NCI-H82 treated with DMSO at 0.1 percent for 48 hours (cell line): ENCODE data around the gene CNTNAP4.
A peak's percentile ranks its signal among the peaks of the same experiment; 100 is the strongest.

Experiments used
- DNase-seq: peaks from one replicate; lab custom pipeline; 2025; ENCODE audit not compliant: unreplicated experiment; lab: John Stamatoyannopoulos, UW

CNTNAP4 gene

GRCh38 chr16:76389126-76389525 lies 111.9 kb downstream of the CNTNAP4 start:
- DNase-seq: no peak

- DNase-seq: no peak
Observed at GRCh38 chr16:76390476-76390875, 113.3 kb downstream of the CNTNAP4 start.

DNA sequence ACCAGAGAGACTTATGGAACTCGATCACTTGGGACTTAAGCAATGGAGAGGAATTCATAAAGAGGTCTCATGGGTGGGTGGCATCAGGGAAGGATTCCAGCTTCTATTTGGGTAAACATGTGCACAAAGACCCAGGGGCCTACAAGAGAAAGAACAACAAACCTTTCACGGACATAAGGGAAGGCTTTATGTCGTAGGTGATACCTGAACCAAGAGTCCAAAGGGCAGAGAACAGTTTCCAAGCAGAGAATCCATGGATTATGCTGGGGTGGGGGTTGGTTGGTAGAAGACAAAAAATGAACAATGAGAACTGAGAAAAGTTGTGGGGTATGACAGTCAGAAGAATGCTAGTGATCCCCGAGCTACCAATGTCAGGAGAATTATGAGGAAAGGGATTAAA lies 119.8 kb downstream of the CNTNAP4 start:
- DNase-seq: no peak

DNA sequence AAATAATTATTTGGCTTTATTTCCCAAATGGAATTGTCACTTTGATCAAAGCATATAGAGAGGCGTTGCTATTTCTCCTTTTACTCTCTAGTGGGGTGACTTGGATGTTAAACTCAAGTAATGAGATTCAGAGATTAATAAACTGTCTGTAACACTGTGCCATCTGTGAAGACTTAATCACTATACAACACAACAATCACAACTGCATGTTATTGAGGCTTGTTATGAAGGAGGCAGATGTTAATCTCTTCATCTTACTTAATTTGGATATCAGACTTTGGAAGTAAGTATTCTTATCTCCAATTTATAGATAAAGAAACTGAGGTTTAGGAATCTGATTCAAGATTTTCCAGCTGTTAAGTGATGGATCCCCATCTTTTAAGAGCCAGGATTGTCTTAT lies 132.5 kb downstream of the CNTNAP4 start:
- DNase-seq: peak; percentile 71

DNA sequence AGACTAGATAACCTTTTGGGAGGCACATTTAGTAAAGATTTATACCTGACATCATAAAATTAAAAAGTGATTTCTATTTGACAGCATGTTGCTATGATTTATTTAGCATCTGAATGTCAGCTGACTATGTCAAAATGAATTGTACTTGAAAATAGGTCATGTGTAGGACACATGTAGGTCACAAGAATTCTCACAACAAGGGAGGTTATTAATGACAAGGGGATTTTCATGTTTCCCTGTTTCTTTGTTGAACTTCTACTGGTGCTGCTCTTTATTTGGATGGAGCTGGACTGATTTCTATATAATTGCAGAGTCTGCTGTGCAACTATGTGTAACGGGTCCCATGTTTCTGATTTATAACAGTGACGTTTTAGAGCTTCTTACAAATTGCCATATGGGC lies 144.4 kb downstream of the CNTNAP4 start:
- DNase-seq: no peak

DNA sequence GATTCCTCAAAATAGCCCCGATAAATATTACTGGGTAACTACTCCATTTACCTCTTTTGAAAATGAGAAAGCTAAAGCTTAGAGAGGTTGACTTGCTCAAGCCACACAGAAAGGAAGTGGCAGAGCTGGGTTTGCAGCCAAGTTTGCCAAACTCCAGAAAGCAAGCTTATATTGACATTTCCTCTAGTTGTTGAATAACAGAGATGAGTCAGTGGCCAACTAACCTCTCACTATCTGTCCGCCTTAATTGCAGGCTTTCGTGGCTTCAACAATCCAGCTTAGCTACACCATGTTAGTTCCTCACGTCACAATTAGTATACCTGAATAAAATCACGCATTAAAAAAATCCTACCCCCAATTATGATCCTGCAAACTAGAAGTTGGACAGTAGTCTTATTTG lies 151.7 kb downstream of the CNTNAP4 start:
- no peak for DNase-seq

GRCh38 chr16:76441391-76441790 lies 164.2 kb downstream of the CNTNAP4 start:
- peak; percentile 13 for DNase-seq

- DNase-seq: peak; percentile 70
Observed at GRCh38 chr16:76441876-76442275, 164.7 kb downstream of the CNTNAP4 start.

DNA sequence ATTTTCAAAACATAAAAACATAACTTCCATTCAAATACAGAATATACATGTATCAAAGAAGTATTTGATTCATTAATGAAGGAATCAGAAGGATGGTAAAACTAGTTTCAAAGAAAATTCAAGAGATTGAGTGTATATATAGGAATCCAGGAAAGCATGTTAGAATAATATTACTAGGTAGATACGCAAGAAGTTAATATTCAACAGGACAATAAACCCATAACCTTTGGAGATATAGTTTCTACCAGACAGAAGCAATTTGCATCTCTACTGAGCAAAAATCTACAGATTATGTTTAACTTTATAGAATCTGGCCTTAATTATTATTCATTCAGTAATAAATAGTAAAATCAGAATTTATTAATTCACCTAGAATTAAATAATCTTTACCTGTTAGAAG lies 166.8 kb downstream of the CNTNAP4 start:
- no peak for DNase-seq

DNA sequence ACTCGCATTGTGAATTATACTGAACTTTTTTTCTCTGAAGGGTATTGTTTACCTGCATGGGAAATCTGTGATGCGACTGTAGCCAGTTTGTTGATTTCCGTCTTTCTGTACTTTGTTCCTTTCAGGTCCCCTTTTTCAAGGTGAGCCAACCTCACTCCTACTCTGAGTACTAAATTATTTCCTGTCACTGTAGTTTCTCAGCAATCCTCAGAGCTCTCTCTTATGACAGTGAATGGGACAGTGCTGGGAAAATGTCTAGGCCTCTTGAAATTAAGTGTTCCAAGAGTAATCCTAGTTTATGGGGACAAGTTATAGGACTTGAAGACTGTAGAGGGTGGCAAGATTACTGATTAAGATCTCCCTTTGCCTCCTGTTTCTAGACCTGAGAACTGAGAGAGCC lies 167.6 kb downstream of the CNTNAP4 start:
- DNase-seq: peak; percentile 18

GRCh38 chr16:76445815-76446214 lies 168.6 kb downstream of the CNTNAP4 start:
- no peak for DNase-seq

GRCh38 chr16:76446251-76446650 lies 169.1 kb downstream of the CNTNAP4 start:
- no peak for DNase-seq

DNA sequence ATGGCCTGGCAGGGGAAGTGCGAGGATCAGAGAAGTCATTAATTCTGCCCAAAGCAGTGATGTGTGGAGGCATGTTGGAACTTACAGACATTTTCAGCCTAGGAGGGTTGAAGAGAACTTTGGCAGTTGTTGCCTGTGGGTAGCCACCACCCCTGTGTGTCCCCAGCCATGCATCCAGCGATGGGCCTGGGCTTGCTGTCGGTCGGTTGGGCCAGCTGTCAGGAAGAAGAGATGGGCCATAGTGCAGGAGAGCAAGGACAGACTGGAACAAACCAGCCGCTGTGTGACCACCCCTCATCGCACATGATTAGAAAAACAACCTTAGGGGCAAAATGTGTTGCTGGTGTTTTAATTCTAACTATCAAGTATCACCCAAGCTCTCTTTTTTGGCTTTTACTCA lies 173.7 kb downstream of the CNTNAP4 start:
- DNase-seq: no peak

- DNase-seq: no peak
Observed at GRCh38 chr16:76455257-76455656, 178.1 kb downstream of the CNTNAP4 start.

DNA sequence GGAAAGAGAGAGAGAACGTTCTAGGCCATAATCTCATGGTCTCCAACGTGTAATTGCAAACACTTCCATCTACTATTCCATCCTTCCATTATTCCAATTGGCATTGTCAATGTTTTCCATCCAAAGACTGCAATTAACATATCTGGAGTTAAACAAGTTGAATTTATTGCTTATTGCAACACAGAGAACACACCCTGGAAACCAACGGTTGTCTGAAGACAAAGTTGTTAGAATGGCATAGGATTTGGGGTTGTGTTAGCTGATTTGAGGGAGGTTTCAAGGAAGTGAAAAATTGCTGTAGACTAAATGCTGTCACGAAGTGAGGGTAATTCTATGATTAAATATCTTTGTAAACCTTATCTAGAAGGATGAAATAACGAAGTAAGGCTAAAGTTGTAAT lies 178.8 kb downstream of the CNTNAP4 start:
- DNase-seq: no peak

DNA sequence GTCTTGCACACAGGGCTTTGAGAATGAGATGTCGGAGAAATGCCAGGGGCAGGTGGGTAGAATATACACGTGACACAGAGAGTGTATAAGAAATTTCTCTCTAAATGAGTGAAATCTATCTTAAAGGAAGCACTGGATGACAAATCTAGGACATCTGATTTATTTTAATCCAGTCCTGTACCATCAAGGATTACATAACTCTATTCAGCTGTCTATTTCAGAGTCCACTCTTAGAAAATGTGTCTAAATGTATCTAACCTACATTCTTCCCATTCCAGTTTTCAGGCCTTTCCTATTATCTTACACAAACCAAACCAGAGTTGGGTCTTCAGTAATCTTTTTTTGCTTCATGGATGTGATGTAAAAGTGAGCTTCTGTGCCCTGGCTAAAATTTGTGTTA lies 181.9 kb downstream of the CNTNAP4 start:
- DNase-seq: no peak

DNA sequence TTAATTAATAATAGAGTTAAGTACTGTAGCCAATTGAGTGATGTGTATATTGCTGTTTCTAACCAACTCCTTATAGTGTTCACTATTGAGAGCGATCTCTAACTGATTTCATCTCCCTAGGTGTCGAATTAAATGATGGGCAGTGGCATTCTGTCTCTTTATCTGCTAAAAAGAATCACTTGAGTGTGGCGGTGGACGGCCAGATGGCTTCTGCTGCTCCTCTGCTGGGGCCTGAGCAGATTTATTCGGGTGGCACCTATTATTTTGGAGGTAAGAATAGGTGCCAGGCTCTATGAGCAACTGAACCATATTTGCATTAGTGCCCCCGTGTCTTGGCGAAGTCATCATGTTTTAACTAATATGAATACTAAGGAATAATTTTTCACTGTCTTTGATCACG lies 184.6 kb downstream of the CNTNAP4 start:
- no peak for DNase-seq

GRCh38 chr16:76464955-76465620 lies 187.9 kb downstream of the CNTNAP4 start:
- no peak for DNase-seq

GRCh38 chr16:76466871-76467270 lies 189.7 kb downstream of the CNTNAP4 start:
- DNase-seq: no peak

GRCh38 chr16:76474048-76474447 lies 196.8 kb downstream of the CNTNAP4 start:
- DNase-seq: no peak

- DNase-seq: no peak
Observed at GRCh38 chr16:76478105-76478504, 200.9 kb downstream of the CNTNAP4 start.

DNA sequence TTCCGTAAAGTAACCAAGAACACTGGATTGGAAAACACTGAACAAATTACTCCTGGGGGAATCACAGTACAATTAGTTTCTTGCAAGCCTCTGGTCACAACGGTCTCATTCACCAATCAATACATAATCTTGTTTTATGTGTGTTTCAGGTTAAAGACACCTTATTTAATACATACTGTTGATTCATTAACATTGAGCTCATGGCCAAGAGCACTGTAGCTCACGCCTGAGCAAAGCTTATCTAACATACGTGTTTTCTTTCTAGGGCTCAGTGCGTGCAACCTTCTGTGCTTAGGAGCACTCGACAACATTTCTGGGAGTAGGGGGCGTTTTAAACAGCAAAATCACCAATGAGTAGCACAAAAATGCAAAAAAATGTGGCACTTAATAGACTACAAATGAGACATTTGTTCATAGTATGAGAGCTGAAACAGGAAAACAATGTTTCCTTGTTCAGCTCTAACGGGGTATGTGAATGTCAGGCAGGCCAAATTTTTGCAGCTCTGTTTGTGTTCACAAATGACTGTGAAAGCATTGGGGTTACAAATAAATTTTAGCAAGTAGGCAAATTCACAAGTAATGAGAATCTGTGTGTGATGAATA lies 206.2 kb downstream of the CNTNAP4 start:
- no peak for DNase-seq

DNA sequence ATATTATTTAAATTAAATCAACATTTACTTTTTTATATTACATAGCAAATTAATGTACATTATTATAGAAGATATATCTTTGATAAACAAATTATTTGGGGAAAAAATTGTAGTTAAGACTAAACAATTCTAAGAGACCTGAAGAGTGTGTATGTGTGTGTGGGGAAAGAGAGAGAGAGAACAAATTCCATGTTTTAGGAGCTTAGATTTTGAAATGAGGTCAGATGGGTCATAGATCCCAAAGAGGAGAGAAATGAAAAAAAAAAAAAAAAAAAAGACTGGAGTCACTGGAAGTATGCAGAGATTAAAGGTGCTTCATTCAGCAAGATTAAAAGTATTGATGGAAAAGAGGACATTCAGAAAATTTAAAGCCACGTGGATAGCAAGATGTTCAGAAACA lies 206.8 kb downstream of the CNTNAP4 start:
- DNase-seq: no peak
